Activated CD4-positive, alpha-beta T cell treated with anti-CD3 and anti-CD28 coated beads, Interleukin-2, Interleukin-4, amounts not matched to agents 100 ng/mL and 50 ng/mL, durations not matched to agents 16 hours and 8 hours (primary cell): Measurements from ENCODE around the gene PPP1R13L.

Source experiments
- DNase-seq: peaks from one replicate; pipeline ENCODE4 v3.0.0-alpha.2; 2020; ENCODE audit warnings: low spot score

The PPP1R13L gene

DNA sequence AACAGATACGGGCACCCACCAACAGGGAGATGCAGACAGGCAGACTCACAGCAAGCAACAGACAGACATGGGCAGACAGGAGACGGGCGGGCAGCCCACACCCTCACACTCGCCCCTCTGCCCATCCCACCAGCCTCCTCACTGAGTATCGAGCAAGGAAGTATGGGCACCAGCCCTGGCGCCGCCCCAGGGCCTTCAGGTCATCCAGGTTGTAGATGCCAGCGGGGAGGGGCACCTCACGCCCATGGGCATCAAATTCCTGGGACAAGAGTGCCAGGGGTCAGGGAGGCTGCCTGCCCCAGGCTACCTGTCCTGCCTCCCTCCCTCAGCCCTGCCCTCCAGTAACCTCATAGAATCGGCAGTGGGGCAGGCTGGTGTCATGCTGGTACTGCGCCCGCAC lies 40.2 kb downstream of the PPP1R13L start:
- DNase-seq: no peak

DNA sequence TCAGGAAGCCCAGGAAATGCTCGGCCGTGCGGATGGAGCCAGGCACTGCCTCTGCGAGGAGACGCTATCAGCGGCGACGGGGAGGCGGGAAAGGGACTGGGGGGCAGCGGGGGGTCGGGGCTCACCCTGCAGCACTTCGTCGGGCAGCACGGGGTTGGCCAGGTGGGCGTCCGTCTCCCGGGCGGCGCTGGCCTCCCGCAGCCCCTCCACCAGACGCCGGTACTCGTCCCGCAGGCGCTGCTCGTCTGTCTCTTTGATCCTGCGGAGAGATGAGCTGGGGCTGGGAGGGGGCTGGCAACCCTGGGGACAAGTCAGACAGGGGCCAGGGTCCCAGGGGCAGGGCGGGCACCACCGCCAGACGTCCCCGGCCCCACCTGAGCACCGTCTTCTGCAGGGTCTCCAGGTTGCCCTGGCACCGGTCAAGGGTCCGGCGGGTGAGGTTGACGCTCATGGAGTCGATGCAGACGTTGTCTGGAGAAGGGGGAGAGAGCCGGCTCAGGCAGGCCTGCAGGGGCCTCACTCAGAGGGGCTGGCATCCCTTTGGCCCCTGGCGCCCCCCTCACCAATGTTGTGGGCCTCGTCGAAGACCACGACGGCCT lies 40.9 kb downstream of the PPP1R13L start:
- no peak for DNase-seq

DNA sequence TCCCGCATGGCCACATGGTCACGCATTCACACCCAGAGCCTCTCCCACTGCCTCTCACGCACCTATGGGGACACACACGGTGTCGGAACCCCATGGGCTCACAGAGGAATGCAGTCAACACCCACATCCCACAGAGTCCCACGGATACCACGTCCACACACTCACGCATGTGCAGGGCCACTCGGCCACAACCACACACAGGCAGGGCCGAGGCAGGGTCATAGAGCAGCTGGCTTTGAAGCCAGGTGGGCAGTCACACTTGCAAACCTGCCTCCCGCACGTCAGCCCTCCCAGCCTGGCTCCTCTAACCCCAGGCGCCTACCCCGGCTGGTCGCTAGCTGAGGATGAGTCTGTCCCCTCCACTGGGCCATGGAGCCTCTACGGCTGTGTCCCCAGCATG lies 42.6 kb downstream of the PPP1R13L start:
- DNase-seq: no peak

DNA sequence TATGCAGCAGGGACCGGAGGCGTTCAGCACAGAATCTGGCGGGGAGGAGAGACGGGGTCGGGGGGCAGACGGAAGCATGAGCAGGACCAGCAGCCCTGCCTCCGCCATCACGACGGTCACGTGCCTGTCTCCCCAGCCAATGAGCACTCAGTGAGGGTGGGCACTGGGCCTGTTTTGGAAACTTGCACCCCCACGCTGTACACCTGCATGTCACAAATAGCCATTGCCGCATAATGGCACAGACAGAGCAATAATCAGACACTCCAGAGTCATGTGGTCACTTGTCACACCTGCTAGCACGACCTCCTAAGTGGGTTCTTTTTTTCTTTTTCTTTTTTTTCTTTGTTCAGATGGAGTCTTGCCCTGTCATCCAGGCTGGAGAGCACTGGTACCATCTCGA lies 43.3 kb downstream of the PPP1R13L start:
- DNase-seq: no peak

DNA sequence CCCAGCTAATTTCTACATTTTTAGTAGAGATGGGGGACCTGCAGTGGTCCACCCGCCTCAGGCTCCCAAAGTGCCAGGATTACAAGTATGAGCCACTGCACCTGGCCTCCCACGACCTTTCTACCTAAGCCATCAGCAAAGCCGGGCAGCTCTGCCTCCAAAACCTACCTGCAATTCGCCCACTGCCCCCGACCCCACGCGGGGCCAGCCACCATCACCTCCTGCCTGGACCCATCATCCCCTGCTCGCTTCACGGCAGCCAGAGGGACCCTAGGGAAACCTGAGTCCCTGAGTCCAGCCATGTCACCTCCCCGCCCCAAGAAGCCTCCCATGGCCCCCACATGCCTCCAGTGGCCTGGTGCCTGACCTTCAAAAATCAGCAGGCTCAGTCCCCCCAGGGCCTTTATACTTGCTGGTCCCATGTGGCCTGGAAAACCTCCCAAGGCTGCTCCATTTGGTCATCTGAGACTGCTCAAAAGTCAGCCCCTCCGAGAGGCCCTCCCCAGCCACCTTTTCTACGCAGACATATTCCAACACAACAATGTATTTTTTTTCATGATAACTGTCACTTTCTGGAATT lies 46.6 kb downstream of the PPP1R13L start:
- DNase-seq: no peak

DNA sequence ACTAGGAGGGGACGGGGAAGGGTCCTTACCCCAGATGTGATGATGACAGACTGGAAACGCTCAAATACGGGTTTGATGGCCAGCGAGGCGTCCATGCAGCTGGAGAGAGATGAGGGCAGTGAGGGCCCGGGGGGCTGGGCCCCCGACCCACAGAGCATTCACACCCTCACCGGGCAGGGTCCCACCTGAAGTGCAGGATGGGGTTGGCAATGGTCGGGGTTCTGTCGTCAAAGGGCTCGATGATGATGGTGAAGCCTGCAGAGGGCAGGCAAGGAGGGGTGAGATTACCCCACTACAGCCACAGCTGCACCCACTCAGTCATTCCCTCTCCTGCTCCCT lies 47.5 kb downstream of the PPP1R13L start:
- DNase-seq: no peak

DNA sequence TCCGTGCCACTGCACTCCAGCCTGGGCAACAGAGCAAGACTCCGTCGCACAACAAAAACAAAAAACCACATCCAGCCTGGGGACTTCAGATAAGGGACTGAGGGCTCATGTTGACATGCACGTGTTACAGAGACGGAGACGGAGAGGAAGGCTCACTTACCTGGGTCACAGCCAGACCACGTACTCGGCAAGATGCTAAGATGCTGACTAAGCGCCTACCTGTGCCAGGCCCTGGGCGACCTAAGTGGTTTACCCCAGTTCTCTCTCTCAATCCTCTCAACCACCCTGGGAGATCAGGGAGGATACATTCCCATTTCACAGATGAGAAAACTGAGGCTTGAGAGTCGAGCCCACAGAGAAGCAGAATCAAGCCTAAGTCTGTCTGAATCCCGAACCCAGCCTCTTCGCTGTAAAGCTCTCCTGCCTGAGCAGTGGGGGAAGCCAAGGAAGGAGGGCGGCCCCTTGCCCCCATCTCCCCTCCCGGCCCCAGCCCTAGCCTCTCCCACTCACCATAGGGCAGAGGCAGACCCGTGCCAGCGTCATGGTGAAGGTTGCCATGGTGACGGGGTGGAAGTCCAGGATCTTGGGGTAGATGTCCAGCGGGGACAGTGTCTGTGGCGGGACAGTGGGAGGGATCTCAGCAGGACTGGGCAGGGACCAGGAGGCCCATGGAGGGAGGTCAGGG lies 48.0 kb downstream of the PPP1R13L start:
- no peak for DNase-seq

DNA sequence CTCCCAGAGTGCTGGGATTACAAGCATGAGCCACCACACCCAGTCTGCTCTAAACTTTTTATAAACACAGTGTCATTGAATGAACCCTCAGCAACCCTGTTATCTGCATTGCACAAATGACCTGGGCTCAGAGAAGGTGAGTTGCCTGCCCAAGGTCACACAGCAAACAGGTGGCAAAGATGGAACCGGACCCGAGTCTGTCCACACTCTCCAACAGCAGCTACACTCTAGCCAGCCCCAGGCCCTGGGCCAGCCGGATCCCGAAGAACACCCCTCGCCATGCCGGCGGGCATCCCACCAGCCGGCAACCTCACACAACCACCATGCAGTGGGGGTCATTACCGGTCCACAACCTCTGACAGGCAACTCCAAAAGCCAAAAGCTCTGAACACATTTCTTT lies 49.0 kb downstream of the PPP1R13L start:
- no peak for DNase-seq

DNA sequence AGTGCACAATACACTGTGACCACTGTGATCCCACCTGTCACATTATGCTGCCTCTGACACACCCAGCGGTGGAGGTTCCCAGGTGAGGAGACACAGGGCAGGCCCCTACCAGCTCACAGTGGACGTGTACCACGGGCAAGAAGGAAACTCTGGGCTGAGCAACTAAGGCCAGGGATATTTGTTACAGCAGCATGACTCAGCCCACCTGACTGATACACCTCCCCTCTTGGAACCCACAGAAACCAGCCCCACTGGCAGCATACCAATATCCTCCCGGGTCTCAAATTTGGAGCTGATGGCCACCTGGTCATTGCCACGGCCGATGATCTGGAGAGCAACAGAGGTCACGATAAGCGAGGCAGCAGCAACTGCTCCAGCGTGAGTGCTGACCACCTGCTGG lies 49.5 kb downstream of the PPP1R13L start:
- DNase-seq: no peak

DNA sequence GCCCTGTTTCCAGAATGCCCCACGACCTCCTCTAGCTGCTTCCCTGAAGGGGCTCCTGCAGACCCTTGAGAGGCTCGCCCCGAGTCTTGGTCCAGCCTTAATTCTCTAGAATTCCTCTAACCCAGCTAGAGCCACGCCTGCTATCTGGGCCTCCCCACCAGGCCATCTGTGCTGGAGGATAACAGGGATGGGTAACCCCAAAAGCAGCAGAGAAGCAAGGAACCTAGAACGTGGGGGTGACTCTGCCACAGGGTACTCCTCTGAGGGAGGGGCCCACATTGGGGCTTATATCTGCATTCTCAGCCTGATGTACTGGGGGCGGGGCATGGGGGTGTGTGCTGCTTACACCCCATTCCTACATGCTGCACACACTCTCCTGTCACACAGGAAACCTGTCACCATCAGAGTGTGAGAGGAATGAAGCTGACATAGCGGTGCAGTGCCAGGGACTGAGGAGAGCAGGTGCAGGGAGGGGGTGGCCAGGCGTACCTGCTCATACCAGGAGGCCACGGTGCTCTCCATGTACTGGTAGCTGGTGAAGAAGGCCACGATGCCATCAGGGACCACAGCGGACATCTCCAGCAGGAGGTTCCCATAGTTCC lies 50.5 kb downstream of the PPP1R13L start:
- no peak for DNase-seq

DNA sequence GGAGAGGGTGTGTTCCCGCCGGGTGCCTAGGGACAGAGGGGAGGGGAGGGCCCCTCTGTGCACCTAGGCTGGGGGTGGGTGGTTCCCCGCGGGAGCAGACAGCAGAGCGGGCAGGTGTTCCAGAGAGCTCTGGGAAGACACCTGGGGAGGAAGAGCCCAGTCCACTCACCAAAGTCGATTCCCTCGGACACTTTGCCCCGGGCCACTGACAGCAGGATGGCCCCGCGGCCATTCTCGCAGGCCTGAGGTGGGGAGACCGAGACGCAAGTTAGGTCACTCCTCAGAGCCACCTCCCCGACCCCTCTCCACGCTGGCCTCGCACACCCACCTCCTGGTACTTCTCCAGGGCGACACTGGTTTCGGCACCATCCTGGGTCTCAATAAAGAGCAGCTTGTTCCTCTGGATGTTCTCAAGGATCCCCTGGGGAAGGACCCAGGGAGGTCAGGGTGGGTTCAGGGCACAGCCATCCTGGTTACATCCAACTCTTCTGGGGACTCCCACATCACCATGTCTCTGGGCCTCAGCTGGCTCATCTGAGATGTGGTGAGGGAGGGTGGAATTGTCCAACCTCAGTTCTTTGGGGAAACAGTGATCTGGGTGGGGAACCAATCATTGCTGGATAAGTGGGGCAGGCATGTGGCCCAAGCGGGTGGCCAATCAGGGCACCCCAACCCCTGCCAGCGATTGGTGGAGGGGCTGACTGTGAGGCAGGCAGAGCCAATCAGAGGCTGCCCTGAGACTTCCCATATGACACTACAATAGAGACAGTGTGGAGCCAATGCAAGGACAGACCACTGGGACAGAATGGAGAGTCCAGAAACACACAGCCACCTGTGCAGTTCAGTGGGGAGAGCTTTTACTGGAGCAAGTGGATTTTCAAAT lies 51.7 kb downstream of the PPP1R13L start:
- DNase-seq: no peak

DNA sequence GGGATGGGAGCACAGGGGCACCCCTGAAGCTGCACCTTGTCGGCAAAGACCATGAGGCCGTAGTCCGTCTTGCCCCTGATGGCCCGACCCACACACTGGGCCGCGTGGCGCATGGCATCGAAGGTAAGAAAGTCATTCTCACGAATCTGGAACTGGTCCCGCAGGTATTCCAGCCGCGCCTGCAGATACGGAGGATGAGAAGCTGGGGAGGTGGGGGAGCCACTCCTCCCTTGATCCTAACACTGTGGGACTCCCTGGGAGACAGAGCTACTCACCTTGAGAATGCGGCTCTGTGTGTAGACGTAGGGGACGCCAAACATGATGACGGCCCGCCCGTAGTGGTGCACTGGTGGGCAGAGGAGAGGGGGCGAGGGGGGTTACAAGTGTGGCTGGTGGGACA lies 52.4 kb downstream of the PPP1R13L start:
- DNase-seq: no peak

DNA sequence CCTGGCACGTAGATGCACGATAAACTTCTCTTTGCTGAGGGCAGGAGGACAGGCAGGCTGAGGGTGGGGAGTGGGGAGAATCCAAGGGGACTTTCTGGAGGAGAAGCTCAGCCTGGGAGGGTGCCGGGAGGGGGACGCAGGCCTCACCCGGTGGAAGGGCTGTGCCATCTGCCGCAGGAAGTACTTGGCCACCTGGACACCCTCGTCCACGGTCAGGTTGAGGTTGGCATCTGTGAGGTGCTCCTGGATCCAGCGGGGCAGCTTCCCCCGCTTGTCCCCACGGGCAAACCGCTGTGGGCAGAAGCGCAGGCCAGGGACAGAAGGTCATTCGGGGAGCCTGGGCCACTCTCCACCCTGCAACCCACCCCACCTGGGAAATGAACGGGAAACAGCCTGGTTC lies 52.8 kb downstream of the PPP1R13L start:
- no peak for DNase-seq

DNA sequence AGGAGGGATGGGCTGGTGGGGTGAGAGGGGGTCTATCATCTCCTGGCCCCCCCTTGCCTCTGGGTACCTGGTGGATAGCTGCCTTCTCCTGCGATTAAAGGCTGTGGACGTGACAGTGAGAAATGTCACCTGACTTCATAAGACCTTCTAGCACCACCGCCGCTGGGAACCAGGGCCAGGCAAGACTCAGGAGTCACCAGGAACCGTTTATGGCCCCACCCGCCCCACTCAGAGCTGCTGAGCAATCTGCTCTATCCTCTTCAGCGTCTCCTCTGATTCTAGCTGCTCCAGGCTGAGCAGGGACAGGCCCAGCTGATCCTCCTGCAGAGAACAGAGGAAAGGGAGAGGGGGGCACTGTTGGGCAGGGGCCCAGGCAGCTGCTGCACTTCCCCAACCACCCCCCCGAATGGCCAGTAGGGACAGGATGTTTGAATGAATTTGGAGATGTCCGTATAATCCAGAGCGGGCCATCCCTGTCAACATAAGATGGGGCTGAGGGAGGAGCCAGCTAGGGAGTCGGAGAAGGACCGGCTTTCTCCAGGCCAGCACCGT lies 53.4 kb downstream of the PPP1R13L start:
- DNase-seq: no peak

DNA sequence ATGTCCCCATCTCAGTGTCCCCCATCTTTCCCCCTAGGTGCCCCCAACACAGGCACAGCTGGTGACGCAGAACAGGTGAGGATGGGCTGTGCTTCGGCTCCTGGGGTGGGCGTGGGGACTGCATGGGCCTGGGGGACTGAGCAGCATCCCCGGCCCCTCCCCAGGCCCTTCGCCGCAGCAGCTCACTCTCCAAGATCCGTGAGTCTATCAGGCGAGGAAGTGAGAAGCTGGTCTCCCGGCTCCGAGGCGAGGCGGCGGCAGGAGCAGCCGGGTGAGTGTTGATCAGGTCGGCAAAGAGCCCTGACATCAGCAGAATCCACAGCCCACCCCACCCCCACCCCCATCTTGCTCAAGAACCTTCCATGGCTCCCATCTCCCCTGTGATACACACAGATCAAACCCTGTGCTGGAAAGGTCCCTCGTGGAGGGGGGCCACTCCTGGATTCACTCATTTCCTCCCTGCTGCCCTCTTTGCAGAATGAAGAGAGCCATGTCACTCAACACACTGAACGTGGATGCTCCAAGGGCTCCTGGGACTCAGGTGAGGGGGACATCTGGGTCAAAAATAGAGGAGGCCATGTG lies 54.3 kb downstream of the PPP1R13L start:
- no peak for DNase-seq

DNA sequence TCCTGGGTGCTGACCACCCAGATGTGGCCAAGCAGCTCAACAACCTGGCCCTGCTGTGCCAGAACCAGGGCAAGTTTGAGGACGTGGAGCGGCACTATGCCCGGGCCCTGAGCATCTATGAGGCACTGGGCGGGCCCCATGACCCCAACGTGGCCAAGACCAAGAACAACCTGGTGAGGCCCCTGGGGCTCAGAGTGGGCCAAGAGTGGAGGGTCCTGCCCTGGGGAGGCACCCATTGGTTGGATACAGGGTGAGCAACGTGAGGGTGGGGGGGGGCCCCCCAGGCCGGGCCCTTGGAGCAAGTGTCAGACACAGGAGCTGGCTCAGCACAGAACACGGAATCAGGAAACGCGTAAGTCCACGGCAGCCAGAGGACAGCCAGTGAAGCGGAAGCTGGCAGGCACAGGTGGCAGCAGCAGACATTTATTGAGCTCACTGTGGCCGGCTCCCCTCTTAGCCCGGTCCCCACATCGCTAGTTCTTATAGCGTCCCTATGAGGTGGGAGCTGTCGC lies 55.4 kb downstream of the PPP1R13L start:
- no peak for DNase-seq

DNA sequence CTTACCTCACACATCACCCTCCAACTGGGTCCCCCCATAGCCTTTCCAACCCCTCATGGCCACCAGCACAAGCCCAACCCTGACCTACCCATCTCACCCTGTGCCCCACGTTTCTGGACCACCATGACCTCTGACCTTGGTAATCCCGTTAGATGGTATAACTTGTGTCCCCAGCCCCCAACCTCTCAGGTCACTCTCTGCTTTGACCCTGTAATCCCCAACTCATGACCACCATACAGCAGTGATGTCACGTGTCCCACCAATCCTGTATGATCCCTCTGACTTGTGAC lies 55.8 kb downstream of the PPP1R13L start:
- no peak for DNase-seq

DNA sequence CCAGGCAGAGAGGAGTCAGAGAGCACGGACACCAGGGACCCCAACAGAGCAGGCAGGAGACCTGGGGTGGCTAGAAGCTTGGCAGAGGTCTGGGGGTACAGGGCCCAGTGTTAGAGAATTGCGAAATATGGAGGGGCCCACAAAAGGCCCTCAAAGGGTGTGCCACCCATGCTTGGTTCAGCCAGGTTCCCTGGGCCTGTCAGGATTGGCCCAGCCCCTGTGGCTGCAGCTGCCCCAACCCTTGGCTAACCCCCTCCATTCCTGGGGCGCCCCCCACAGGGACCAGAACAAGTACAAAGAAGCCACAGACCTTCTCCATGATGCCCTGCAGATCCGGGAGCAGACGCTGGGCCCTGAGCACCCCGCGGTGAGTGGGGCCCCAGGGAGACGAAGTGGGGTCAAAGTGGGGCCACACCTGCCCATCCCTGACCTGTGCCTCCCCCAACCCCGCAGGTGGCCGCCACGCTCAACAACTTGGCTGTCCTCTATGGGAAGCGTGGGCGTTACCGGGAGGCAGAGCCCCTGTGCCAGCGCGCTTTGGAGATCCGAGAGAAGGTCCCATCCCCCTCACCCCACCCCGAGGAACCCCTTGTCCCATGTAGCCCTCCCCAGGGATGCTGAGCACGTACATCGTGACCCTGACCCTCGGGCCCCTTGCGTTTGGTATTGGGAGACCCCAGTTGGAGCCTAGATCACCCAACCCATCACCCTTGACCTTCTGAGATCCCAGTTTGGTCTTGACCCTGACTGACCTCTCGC lies 56.3 kb downstream of the PPP1R13L start:
- no peak for DNase-seq

DNA sequence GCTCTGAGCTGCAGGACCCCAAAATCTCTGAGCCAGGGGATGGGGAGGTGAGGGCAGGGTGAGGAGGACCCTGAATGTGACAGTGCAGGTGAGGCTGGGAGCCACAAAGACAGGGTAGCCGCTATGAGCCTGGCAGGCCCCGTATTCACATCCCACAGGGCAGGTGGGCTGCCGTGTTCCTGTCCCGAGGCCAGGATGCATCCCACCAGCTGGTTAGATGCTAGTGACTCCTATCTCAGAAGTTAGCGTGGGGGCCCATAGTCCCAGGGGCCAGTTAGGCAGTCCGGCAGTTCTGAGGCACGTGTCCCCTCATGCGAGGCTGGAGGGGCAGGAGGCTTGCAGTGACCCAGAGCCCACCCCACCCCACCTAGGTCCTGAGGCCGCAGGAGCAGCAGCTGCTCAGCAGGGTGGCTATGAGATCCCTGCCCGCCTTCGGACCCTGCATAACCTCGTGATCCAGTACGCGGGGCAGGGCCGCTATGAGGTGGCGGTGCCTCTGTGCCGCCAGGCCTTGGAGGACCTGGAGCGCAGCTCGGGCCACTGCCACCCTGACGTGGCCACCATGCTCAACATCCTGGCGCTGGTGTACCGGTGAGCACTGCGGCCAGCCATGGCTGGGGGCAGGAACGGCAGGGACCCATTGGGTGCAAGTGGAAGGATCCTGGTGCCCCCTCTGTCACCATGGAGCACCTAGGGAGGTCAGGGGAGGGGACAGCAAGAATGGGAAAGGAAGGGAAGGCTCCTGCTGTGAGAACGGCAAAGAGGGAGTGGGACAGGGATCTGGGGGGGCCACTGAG lies 57.1 kb downstream of the PPP1R13L start:
- DNase-seq: no peak

DNA sequence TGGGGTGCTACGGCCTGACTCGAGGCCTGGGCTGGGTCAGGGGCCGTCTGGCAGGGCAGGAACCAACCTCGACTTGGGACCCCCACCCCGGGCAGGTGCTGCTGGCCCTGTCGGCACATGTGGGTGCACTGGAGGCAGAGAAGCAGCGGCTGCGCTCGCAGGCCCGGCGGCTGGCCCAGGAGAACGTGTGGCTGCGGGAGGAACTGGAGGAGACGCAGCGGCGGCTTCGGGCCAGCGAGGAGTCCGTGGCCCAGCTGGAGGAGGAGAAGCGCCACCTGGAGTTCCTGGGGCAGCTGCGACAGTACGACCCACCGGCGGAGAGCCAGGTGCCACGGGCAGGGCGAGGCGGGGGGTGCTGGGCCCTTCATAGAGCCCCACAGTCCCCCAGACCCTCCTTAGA lies 58.4 kb downstream of the PPP1R13L start:
- no peak for DNase-seq
